ENCODE measurements around the gene RBM47.
A peak's percentile ranks its signal among the peaks of the same experiment; 100 is the strongest.

The RBM47 gene

DNA sequence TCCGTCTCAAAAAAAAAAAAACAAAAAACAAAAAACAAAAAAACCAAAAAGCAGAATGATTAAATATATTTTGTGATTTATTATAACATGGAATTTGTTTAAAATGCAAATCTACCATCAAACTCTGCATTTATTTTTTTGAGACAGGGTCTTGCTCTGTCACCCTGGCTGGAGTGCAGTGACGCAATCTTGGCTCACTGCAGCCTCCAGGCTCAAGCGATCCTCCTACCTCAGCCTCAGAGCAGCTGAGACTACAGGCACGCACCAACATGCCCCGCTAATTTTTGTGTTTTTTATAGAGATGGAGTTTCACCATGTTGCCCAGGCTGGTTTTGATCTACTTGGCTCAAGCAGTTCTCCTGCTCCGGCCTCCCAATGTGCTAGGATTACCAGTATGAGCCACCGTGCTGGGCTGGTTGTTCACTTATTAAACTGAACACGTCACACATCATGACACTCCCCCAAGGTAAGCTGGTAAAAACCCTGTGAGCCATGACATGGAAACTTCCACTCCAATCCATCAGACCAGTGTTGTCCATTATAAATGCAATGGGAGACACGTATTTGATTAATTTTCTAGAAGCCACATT is 45.7 kb downstream of the RBM47 start (continued):
- TF ChIP-seq SP7 (tag by site-specific recombination; IDR thresholded peaks at IDR 0.05) (no peak), KLF7 (tag by site-specific recombination; IDR thresholded peaks at IDR 0.05; ENCODE audit: borderline replicate concordance) (no peak)
- TF ChIP-seq, protein P1, sequence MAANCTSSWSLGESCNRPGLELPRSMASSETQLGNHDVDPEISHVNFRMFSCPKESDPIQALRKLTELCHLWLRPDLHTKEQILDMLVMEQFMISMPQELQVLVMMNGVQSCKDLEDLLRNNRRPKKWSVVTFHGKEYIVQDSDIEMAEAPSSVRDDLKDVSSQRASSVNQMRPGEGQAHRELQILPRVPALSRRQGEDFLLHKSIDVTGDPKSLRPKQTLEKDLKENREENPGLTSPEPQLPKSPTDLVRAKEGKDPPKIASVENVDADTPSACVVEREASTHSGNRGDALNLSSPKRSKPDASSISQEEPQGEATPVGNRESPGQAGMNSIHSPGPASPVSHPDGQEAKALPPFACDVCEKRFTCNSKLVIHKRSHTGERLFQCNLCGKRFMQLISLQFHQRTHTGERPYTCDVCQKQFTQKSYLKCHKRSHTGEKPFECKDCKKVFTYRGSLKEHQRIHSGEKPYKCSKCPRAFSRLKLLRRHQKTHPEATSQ (tag by site-specific recombination; IDR thresholded peaks at IDR 0.05): no peak
- TF ChIP-seq, protein P2, sequence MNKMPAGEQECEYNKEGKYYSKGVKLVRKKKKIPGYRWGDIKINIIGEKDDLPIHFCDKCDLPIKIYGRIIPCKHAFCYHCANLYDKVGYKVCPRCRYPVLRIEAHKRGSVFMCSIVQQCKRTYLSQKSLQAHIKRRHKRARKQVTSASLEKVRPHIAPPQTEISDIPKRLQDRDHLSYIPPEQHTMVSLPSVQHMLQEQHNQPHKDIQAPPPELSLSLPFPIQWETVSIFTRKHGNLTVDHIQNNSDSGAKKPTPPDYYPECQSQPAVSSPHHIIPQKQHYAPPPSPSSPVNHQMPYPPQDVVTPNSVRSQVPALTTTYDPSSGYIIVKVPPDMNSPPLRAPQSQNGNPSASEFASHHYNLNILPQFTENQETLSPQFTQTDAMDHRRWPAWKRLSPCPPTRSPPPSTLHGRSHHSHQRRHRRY (tag by site-specific recombination; IDR thresholded peaks at IDR 0.05): no peak

DNA sequence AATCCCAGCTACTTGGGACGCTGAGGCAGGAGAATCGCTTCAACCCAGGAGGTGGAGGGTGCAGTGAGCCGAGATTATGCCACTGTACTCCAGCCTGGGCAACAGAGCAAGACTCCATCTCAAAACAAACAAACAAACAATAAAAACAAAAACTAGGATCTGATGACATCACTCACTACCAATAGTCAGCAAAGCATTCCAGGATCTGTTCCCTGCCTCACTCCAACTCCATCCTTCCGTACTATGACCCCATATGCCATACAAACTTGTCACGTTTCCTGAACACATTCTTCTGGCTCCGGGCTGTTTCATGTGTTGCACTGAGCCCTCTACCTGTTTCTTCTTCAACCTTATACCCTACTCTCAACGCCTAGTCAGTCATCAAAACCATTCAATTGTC is 47.3 kb downstream of the RBM47 start:
- CTCF ChIA-PET: no interaction called here
- no peaks in the 10 kb centered on the region for H3K9me3 ChIP-seq (ENCODE audit: control insufficient read depth, insufficient read depth, low read depth, low read length)
- H3K4me1 ChIP-seq (ENCODE audit: control insufficient read depth, insufficient read depth, low read length): no peaks in the 10 kb centered on the region
- H3K4me3 ChIP-seq (ENCODE audit: low read depth, low read length): no peak overlapping the region
- TF ChIP-seq ZNF623 (tag by site-specific recombination; IDR thresholded peaks at IDR 0.05) (no peak), OVOL3 (tag by site-specific recombination; IDR thresholded peaks at IDR 0.05) (no peak), ZNF544 (tag by site-specific recombination; IDR thresholded peaks at IDR 0.05) (no peak), HOXA7 (CRISPR knock-in tag; IDR thresholded peaks at IDR 0.05; ENCODE audit: borderline replicate concordance) (no peak), OSR2 (tag by site-specific recombination; IDR thresholded peaks at IDR 0.05) (no peak)
- TF ChIP-seq, protein P3, sequence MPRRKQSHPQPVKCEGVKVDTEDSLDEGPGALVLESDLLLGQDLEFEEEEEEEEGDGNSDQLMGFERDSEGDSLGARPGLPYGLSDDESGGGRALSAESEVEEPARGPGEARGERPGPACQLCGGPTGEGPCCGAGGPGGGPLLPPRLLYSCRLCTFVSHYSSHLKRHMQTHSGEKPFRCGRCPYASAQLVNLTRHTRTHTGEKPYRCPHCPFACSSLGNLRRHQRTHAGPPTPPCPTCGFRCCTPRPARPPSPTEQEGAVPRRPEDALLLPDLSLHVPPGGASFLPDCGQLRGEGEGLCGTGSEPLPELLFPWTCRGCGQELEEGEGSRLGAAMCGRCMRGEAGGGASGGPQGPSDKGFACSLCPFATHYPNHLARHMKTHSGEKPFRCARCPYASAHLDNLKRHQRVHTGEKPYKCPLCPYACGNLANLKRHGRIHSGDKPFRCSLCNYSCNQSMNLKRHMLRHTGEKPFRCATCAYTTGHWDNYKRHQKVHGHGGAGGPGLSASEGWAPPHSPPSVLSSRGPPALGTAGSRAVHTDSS (tag by site-specific recombination; IDR thresholded peaks at IDR 0.05): no peak
- no peak overlapping the region for H3K27ac ChIP-seq (ENCODE audit: extremely low read depth, low read depth, low read length)
- POLR2A ChIA-PET: no interaction called here
- H3K36me3 ChIP-seq (ENCODE audit: control insufficient read depth in 2 of 2, insufficient read depth in 1 of 2, low read length in 2 of 2): no peaks in the 10 kb centered on the region

DNA sequence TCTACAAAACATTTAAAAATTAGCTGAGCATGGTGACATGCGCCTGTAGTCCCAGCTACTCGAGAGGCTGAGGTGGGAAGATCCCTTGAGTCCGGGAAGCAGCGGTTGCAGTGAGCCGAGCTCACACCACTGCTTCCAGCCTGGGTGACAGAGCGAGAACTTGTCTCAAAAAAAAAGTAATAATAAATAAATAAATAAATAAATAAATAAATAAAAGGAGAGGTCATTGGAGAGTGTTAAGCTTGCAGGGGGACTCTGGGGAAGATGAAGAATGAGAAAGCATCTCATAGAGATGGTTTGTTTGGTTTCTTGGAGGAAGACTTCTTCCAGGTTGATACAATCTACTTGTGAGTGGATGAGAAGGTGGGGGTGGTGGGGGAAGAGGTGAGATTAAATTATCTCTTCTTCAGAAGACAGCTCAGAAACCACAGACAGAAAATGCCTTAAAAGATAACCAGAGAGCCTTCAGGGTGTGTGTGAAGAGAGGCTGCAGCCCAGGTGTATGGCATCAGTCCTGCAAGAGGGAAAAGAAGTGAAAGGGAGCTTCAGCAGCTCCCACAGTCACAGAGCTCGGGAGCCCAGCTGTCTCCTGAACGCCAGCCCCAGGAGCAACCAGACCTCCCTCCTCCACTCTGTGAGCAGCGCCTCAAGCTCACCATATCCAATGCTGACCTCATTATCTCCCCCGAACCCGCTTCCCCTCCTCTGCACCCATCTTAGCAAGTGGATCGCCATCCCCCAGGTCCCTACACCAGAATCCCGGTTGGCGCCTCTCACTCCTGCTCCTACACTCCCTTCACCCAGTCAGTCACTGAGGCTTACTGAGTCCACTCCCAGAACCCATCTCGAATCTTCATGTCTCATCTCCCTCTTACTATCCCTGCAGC is 48.2 kb downstream of the RBM47 start:
- H3K36me3 ChIP-seq (ENCODE audit: control insufficient read depth in 2 of 2, insufficient read depth in 1 of 2, low read length in 2 of 2): no peaks in the 10 kb centered on the region
- ChIA-PET CTCF (no interaction called here), POLR2A (no interaction called here)
- no peak overlapping the region for H3K4me3 ChIP-seq (ENCODE audit: low read depth, low read length)
- H3K27ac ChIP-seq (ENCODE audit: extremely low read depth, low read depth, low read length): no peak overlapping the region
- H3K4me1 ChIP-seq (ENCODE audit: control insufficient read depth, insufficient read depth, low read length): no peaks in the 10 kb centered on the region; the same call in 1 of the 2 replicates
- no peaks in the 10 kb centered on the region for H3K9me3 ChIP-seq (ENCODE audit: control insufficient read depth, insufficient read depth, low read depth, low read length)
- TF ChIP-seq ZNF670 (tag by site-specific recombination; IDR thresholded peaks at IDR 0.05; ENCODE audit: low read depth) (no peak), KLF1 (tag by site-specific recombination; IDR thresholded peaks at IDR 0.05) (no peak), ZNF660 (tag by site-specific recombination; IDR thresholded peaks at IDR 0.05) (no peak), GLI4 (tag by site-specific recombination; IDR thresholded peaks at IDR 0.05) (no peak), ZNF792 (tag by site-specific recombination; IDR thresholded peaks at IDR 0.05) (no peak), ZNF555 (tag by site-specific recombination; conservative IDR thresholded peaks at IDR 0.05) (peak; percentile 64), ZNF274 (IDR thresholded peaks at IDR 0.05; ENCODE audit: low read length) (no peak), ZNF274 (tag by site-specific recombination; IDR thresholded peaks at IDR 0.05; ENCODE audit: borderline replicate concordance) (no peak), ZNF140 (tag by site-specific recombination; IDR thresholded peaks at IDR 0.05) (peak; percentile 47; the same call in 1 of the 2 replicates), PRDM1 (tag by site-specific recombination; IDR thresholded peaks at IDR 0.05) (no peak), ZNF560 (tag by site-specific recombination; IDR thresholded peaks at IDR 0.05; ENCODE audit: borderline replicate concordance) (0 out of 2 replicates have a peak, but pooled peaks have one; percentile 31), ZNF266 (tag by site-specific recombination; IDR thresholded peaks at IDR 0.05; ENCODE audit: low read depth) (peak; percentile 51; the same call in 1 of the 2 replicates), ZNF169 (tag by site-specific recombination; IDR thresholded peaks at IDR 0.05) (no peak), BCL11A (tag by site-specific recombination; IDR thresholded peaks at IDR 0.05; ENCODE audit: low read depth) (no peak)
- TF ChIP-seq, protein P4, sequence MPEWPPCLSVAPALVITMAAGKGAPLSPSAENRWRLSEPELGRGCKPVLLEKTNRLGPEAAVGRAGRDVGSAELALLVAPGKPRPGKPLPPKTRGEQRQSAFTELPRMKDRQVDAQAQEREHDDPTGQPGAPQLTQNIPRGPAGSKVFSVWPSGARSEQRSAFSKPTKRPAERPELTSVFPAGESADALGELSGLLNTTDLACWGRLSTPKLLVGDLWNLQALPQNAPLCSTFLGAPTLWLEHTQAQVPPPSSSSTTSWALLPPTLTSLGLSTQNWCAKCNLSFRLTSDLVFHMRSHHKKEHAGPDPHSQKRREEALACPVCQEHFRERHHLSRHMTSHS (tag by site-specific recombination; IDR thresholded peaks at IDR 0.05): no peak
- TF ChIP-seq, protein P5, sequence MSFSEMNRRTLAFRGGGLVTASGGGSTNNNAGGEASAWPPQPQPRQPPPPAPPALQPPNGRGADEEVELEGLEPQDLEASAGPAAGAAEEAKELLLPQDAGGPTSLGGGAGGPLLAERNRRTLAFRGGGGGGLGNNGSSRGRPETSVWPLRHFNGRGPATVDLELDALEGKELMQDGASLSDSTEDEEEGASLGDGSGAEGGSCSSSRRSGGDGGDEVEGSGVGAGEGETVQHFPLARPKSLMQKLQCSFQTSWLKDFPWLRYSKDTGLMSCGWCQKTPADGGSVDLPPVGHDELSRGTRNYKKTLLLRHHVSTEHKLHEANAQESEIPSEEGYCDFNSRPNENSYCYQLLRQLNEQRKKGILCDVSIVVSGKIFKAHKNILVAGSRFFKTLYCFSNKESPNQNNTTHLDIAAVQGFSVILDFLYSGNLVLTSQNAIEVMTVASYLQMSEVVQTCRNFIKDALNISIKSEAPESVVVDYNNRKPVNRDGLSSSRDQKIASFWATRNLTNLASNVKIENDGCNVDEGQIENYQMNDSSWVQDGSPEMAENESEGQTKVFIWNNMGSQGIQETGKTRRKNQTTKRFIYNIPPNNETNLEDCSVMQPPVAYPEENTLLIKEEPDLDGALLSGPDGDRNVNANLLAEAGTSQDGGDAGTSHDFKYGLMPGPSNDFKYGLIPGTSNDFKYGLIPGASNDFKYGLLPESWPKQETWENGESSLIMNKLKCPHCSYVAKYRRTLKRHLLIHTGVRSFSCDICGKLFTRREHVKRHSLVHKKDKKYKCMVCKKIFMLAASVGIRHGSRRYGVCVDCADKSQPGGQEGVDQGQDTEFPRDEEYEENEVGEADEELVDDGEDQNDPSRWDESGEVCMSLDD (tag by site-specific recombination; IDR thresholded peaks at IDR 0.05): no peak
